ENCODE data around the gene MIEF1.
A peak's percentile ranks its signal among the peaks of the same experiment; 100 is the strongest.

The MIEF1 gene

GRCh38 chr22:39482768-39483167 lies 19.3 kb upstream of the MIEF1 start:
- no peak overlapping the region for H3K4me3 ChIP-seq (ENCODE audit: low read length)
- no peak for TF ChIP-seq CTCF (conservative IDR thresholded peaks at IDR 0.05; ENCODE audit: low read length)
- no peak for DNase-seq (ENCODE audit: low read depth)

- no peak for DNase-seq (ENCODE audit: low read depth)
- no peak for TF ChIP-seq CTCF (conservative IDR thresholded peaks at IDR 0.05; ENCODE audit: low read length)
- H3K4me3 ChIP-seq (ENCODE audit: low read length), result no peak overlapping the region
Measured at GRCh38 chr22:39486951-39487825, 14.9 kb upstream of the MIEF1 start.

- H3K4me3 ChIP-seq (ENCODE audit: low read length), result no peak overlapping the region
- DNase-seq (ENCODE audit: low read depth), result no peak
- TF ChIP-seq CTCF (conservative IDR thresholded peaks at IDR 0.05; ENCODE audit: low read length), result no peak
Measured at GRCh38 chr22:39487826-39488520, 14.1 kb upstream of the MIEF1 start.

GRCh38 chr22:39488563-39489083 lies 13.5 kb upstream of the MIEF1 start:
- no peak for DNase-seq (ENCODE audit: low read depth)
- no peak for TF ChIP-seq CTCF (conservative IDR thresholded peaks at IDR 0.05; ENCODE audit: low read length)
- no peak overlapping the region for H3K4me3 ChIP-seq (ENCODE audit: low read length)

GRCh38 chr22:39489094-39490068 lies 12.7 kb upstream of the MIEF1 start:
- no peak for DNase-seq (ENCODE audit: low read depth)
- no peak for TF ChIP-seq CTCF (conservative IDR thresholded peaks at IDR 0.05; ENCODE audit: low read length)
- H3K4me3 ChIP-seq (ENCODE audit: low read length), result no peak overlapping the region

- no peak overlapping the region for H3K4me3 ChIP-seq (ENCODE audit: low read length)
- peak; percentile 70 for DNase-seq (ENCODE audit: low read depth)
- no peak for TF ChIP-seq CTCF (conservative IDR thresholded peaks at IDR 0.05; ENCODE audit: low read length)
Measured at GRCh38 chr22:39490135-39490798, 11.8 kb upstream of the MIEF1 start.
